ENCODE results near the gene ZNF524. TPM values are rescaled to one million over a fixed set of nuclear protein-coding genes. Genes with fewer than 3 reads are reported as not detected.

Gene ZNF524
- total RNA-seq, 3 donors from 2014 or later (not counting 1 experiment from before 2014, with no cell fraction given), result 9.2 to 12.6 (median 12.5) TPM

DNA sequence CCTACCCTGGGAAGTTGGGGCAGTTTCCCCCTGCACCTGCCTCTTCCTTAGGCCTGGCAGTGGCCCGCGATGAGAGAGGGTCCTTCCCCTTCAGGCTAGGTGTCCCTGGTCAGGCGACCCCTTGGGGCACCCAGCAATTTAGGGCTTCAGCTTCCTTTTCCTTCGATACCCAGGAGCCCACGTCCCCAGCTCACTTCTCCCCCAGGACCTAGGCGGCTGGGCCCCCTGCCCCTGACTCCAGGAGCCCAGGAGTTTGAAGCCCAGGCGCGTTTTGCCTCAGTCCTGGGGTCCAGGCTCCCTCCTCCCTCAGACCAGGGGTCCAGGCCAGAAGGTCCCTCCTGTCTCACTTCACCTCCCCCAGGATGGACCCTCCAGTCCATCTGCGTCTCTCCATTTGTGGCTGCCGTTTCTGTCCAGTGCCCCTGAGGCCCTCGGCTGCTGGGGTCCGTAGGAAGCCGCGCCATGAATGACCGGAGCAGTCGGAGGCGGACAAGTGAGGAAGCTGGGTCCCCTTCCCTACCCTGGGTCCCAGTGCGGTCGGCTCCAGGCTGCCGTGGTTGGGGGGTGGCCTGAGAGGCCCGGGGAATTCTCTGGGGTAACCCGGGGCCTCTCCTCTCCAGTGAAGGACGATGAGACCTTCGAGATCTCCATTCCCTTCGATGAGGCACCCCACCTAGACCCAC lies 48.6 kb downstream of the ZNF524 start:
- H3K9me3 ChIP-seq (ENCODE audit: control insufficient read depth, insufficient read depth, low read length), result no peaks in the 10 kb centered on the region
- intact Hi-C loops (cut with micrococcal nuclease), result no loop called here
- H3K27me3 ChIP-seq (ENCODE audit: control insufficient read depth, insufficient read depth, low read length), result no peaks in the 10 kb centered on the region
- no peaks in the 10 kb centered on the region for H3K9me3 Mint-ChIP-seq
- peaks cover 7 to 33% of the 10 kb centered on the region in 2 donors for H3K4me1 Mint-ChIP-seq
- 30% methylated on average over 22 of the region's 25 CpGs for WGBS (ENCODE audit: insufficient coverage)
- H3K4me3 Mint-ChIP-seq, result peak overlapping the region; percentile 83
- H3K27ac Mint-ChIP-seq, result peak overlapping the region in 1 of 2 donors; percentile 76
- no peaks in the 10 kb centered on the region for H3K36me3 Mint-ChIP-seq
- peaks cover 13% of the 10 kb centered on the region for H3K36me3 ChIP-seq (ENCODE audit: control insufficient read depth, insufficient read depth, low read length)
- TF ChIP-seq, protein P1, sequence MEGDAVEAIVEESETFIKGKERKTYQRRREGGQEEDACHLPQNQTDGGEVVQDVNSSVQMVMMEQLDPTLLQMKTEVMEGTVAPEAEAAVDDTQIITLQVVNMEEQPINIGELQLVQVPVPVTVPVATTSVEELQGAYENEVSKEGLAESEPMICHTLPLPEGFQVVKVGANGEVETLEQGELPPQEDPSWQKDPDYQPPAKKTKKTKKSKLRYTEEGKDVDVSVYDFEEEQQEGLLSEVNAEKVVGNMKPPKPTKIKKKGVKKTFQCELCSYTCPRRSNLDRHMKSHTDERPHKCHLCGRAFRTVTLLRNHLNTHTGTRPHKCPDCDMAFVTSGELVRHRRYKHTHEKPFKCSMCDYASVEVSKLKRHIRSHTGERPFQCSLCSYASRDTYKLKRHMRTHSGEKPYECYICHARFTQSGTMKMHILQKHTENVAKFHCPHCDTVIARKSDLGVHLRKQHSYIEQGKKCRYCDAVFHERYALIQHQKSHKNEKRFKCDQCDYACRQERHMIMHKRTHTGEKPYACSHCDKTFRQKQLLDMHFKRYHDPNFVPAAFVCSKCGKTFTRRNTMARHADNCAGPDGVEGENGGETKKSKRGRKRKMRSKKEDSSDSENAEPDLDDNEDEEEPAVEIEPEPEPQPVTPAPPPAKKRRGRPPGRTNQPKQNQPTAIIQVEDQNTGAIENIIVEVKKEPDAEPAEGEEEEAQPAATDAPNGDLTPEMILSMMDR (IDR thresholded peaks at IDR 0.05), result no peak
- no peak for DNase-seq
- peak overlapping the region; percentile 33 for H3K27ac ChIP-seq (ENCODE audit: low read length)
- H3K4me1 ChIP-seq (ENCODE audit: control insufficient read depth, insufficient read depth, low read length), result peaks cover 44% of the 10 kb centered on the region
- H3K27me3 Mint-ChIP-seq (ENCODE audit: low read depth in 2 of 2), result peaks cover 0 to 7% of the 10 kb centered on the region in 2 donors
- ATAC-seq, result no peak
- peak overlapping the region; percentile 61 for H3K4me3 ChIP-seq (ENCODE audit: low read length)

DNA sequence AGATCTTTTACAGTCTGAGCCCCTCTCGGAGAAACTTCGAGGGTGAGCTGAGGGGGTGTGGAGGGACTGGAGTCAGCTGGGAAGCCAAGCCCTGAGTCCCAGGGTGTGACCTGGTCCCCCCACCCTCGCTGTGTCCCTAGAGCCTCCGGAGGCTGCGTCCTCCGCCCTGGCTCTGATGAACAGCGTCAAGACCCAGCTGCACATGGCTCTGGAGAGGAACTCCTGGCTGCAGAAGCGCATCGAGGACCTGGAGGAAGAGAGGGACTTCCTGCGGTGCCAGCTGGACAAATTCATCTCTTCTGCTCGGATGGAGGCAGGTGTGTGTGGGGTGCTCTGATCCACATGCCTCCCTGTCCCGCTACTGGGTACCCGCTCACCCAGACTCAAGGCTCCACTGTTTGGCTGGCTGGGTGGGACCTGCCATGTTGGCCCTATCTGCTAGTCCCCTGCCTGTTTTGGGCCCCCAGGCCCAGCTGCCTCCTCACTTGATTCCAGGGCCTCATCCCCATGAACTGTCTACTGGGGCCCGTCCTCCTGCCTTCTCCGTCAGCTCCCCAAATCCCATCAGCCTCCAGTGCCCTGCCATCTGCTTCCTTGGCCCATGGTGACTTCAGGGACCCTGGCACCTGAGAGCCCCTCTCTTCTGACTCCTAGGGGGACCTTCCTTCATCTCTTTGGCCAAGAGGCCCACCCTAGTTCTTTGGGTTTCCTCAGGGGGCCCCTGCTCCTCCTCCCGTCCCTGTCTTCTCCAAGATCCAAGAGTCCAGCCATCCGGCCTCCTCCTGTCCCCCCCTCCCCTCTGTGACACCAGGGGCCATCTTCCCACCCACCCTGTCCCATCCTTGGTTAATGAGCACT lies 49.4 kb downstream of the ZNF524 start:
- no peaks in the 10 kb centered on the region for H3K27me3 ChIP-seq (ENCODE audit: control insufficient read depth, insufficient read depth, low read length)
- H3K4me3 Mint-ChIP-seq, result peak overlapping the region; percentile 83
- no peaks in the 10 kb centered on the region for H3K9me3 ChIP-seq (ENCODE audit: control insufficient read depth, insufficient read depth, low read length)
- intact Hi-C loops (cut with micrococcal nuclease), result loop anchor here (5.0 to 10.0 kb wide), 3 partner anchors 472 to 1455 kb away; partner anchors contain the start of genes TSEN34 and ZSCAN5A
- TF ChIP-seq, protein P1 (IDR thresholded peaks at IDR 0.05), result no peak
- no peak overlapping the region for H3K27ac ChIP-seq (ENCODE audit: low read length)
- peaks cover 0 to 7% of the 10 kb centered on the region in 2 donors for H3K27me3 Mint-ChIP-seq (ENCODE audit: low read depth in 2 of 2)
- H3K4me1 ChIP-seq (ENCODE audit: control insufficient read depth, insufficient read depth, low read length), result peaks cover 36% of the 10 kb centered on the region
- H3K9me3 Mint-ChIP-seq, result no peaks in the 10 kb centered on the region
- DNase-seq, result no peak
- H3K36me3 ChIP-seq (ENCODE audit: control insufficient read depth, insufficient read depth, low read length), result peaks cover 13% of the 10 kb centered on the region
- 78% methylated on average over 17 of the region's 17 CpGs for WGBS (ENCODE audit: insufficient coverage)
- ATAC-seq, result no peak
- H3K27ac Mint-ChIP-seq, result peak overlapping the region in 1 of 2 donors; percentile 65
- H3K36me3 Mint-ChIP-seq, result no peaks in the 10 kb centered on the region
- H3K4me1 Mint-ChIP-seq, result peaks cover 15 to 34% of the 10 kb centered on the region in 2 donors
- no peak overlapping the region for H3K4me3 ChIP-seq (ENCODE audit: low read length)

DNA sequence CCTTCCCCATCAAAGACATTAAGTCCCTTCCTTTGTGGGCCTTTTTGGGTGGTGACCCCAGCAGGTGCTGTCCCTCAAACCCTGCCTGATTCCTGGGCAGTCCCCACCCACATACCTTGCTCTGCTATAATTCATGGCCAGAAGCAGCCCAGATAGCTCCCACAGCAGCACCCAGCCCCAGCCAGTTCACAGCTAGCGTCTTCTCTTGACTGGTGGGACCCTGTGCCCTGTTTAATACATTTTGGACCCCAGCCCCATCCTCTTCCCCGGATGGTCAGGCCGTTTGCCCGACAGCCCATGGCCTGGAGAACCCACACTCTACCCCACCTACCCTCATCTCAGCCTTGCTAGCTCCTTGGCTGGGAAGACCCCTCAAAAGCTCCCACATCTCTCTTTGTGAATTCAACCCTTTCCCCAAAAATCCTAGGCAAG lies 50.1 kb downstream of the ZNF524 start:
- Mint-ChIP-seq H3K36me3 (no peaks in the 10 kb centered on the region), H3K4me1 (peaks cover 17 to 32% of the 10 kb centered on the region in 2 donors), H3K9me3 (no peaks in the 10 kb centered on the region), H3K27ac (peak overlapping the region in 1 of 2 donors; percentile 65), H3K4me3 (peak overlapping the region; percentile 37), H3K27me3 (ENCODE audit: low read depth in 2 of 2) (peaks cover 0 to 7% of the 10 kb centered on the region in 2 donors)
- ATAC-seq, result no peak
- TF ChIP-seq, protein P1 (IDR thresholded peaks at IDR 0.05), result no peak
- peaks cover 6% of the 10 kb centered on the region for H3K36me3 ChIP-seq (ENCODE audit: control insufficient read depth, insufficient read depth, low read length)
- DNase-seq, result no peak
- no peak overlapping the region for H3K27ac ChIP-seq (ENCODE audit: low read length)
- peaks cover 33% of the 10 kb centered on the region for H3K4me1 ChIP-seq (ENCODE audit: control insufficient read depth, insufficient read depth, low read length)
- no peaks in the 10 kb centered on the region for H3K9me3 ChIP-seq (ENCODE audit: control insufficient read depth, insufficient read depth, low read length)
- intact Hi-C loops (cut with micrococcal nuclease), result loop anchor here (5.0 to 10.0 kb wide), 3 partner anchors 473 to 1455 kb away; partner anchors contain the start of genes TSEN34 and ZSCAN5A
- H3K4me3 ChIP-seq (ENCODE audit: low read length), result no peak overlapping the region
- H3K27me3 ChIP-seq (ENCODE audit: control insufficient read depth, insufficient read depth, low read length), result no peaks in the 10 kb centered on the region
- WGBS (ENCODE audit: insufficient coverage), result 94% methylated on average over 4 of the region's 4 CpGs
